ENCODE measurements around the gene ASAP3.

- no peak for TF ChIP-seq EZH2 (IDR thresholded peaks at IDR 0.05; ENCODE audit: insufficient read depth, poor library complexity, severe bottlenecking)
- no peak for TF ChIP-seq EZH2phosphoT487 (IDR thresholded peaks at IDR 0.05; ENCODE audit: insufficient read depth, low read depth)
Measured at GRCh38 chr1:23530087-23530746, 46.2 kb upstream of the ASAP3 start.

Data from GM23248 (cell line).